Tibial nerve (tissue), 4 donors: Measurements from ENCODE around the gene TECPR1. TPM values are rescaled to one million over a fixed set of nuclear protein-coding genes. Genes with fewer than 3 reads are reported as not detected.

Source experiments
- DNase-seq, 2 donors: peaks; one replicate each; pipeline ENCODE4 v3.0.0-alpha.2; 2019; ENCODE audit warnings: low spot score in 2 of 2
- H3K27ac ChIP-seq, 4 donors: fragments of 200-600 bp; sonication (generic) in 3 of 4; one replicate each; pipeline ENCODE4 v1.5.1; 2017 to 2019; ENCODE audit warnings: mild to moderate bottlenecking in 1 of 4
- H3K27me3 ChIP-seq, 2 donors: fragments of 200-600 bp; sonication (generic) in 1 of 2; one replicate each; pipeline versions ENCODE4 v1.5.1 to v1.6.0; 2017 to 2019
- H3K36me3 ChIP-seq, 3 donors: fragments of 200-600 bp; sonication (generic); one replicate each; pipeline ENCODE4 v1.5.1; 2018 to 2019
- H3K4me1 ChIP-seq, 4 donors: fragments of 200-600 bp; sonication (generic) in 3 of 4; one replicate each; pipeline ENCODE4 v1.5.1; 2017 to 2019
- H3K4me3 ChIP-seq, 4 donors: fragments of 200-600 bp; sonication (generic) in 3 of 4; one replicate each; pipeline ENCODE4 v1.5.1; 2017 to 2019; ENCODE audit warnings: mild to moderate bottlenecking in 1 of 4, moderate library complexity in 1 of 4
- H3K9me3 ChIP-seq, 4 donors: fragments of 200-600 bp; sonication (generic) in 3 of 4; one replicate each; pipeline ENCODE4 v1.5.1; 2017 to 2019
- CTCF ChIP-seq, 5 experiments: fragments of 200-600 bp in 3 of 5; fragments of 450-650 bp in 2 of 5; sonication (generic) in 3 of 5; IDR thresholded peaks; one replicate each; pipeline ENCODE4 v1.5.1; 2016 to 2019; ENCODE audit warnings: antibody characterized with exemption in 5 of 5, mild to moderate bottlenecking in 3 of 5, moderate library complexity in 2 of 5
- EP300 ChIP-seq, 2 donors: sonication (generic); formaldehyde crosslinking; IDR thresholded peaks; one replicate each; pipeline ENCODE4 v1.6.1; 2017; ENCODE audit warnings: antibody characterized with exemption in 2 of 2, mild to moderate bottlenecking in 1 of 2
- POLR2A ChIP-seq, 2 donors: fragments of 450-650 bp; IDR thresholded peaks; one replicate each; pipeline ENCODE4 v1.6.1; 2017; ENCODE audit warnings: antibody characterized with exemption in 2 of 2, mild to moderate bottlenecking in 2 of 2, moderate library complexity in 2 of 2
- WGBS, 2 donors: methylation state at CpG; one replicate each; pipeline ENCODE4 v1.1.5; 2018; 5-methylcytosine and 5-hydroxymethylcytosine counted together
- total RNA-seq, 4 donors: library from RNA; depleted of rRNA; stranded (reverse); fragments of >200 nt; gene quantifications; one replicate each; pipeline ENCODE4 v1.1.0, GENCODE V29; 2016

TECPR1 gene
- total RNA-seq, 4 donors from 2014 or later = 30.8 to 72.6 (median 41.2) TPM

GRCh38 chr7:98291717-98292116, 39.7 kb upstream of the TECPR1 start:
- peaks cover 0 to 28% (median 16%) of the 10 kb centered on the region in 4 donors for H3K4me1 ChIP-seq
- DNase-seq = no peak
- H3K4me3 ChIP-seq = no peak overlapping the region
- H3K27ac ChIP-seq = no peak overlapping the region
- H3K27me3 ChIP-seq = no peaks in the 10 kb centered on the region
- H3K36me3 ChIP-seq = peaks cover 0 to 84% (median 4%) of the 10 kb centered on the region in 3 donors
- TF ChIP-seq CTCF (IDR thresholded peaks at IDR 0.05) (no peak), EP300 (IDR thresholded peaks at IDR 0.05) (no peak), POLR2A (IDR thresholded peaks at IDR 0.05) (no peak)
- peaks cover 0 to 4% (median 0%) of the 10 kb centered on the region in 4 donors for H3K9me3 ChIP-seq
- WGBS, 2 donors = 77 to 88% methylated on average over 6 to 7 of the region's 7 CpGs

- TF ChIP-seq EP300 (IDR thresholded peaks at IDR 0.05) (no peak), POLR2A (IDR thresholded peaks at IDR 0.05) (no peak), CTCF (IDR thresholded peaks at IDR 0.05) (no peak)
- H3K4me3 ChIP-seq = no peak overlapping the region
- no peak for DNase-seq
- H3K4me1 ChIP-seq = peaks cover 0 to 51% (median 40%) of the 10 kb centered on the region in 4 donors
- H3K27ac ChIP-seq = no peak overlapping the region
- H3K27me3 ChIP-seq = no peaks in the 10 kb centered on the region
- 82 to 88% methylated on average over 4 of the region's 4 CpGs for WGBS, 2 donors
- peaks cover 0 to 65% (median 4%) of the 10 kb centered on the region in 3 donors for H3K36me3 ChIP-seq
- H3K9me3 ChIP-seq = no peaks in the 10 kb centered on the region
These were observed 37.4 kb upstream of the TECPR1 start for GRCh38 chr7:98289333-98289875.

- no peak overlapping the region for H3K4me3 ChIP-seq
- no peak for DNase-seq
- H3K9me3 ChIP-seq = no peaks in the 10 kb centered on the region
- peaks cover 0 to 63% (median 51%) of the 10 kb centered on the region in 4 donors for H3K4me1 ChIP-seq
- peak overlapping the region in 1 of 4 donors; percentile 42 for H3K27ac ChIP-seq
- no peak for TF ChIP-seq POLR2A (IDR thresholded peaks at IDR 0.05)
- TF ChIP-seq CTCF (IDR thresholded peaks at IDR 0.05) = no peak
- no peak for TF ChIP-seq EP300 (IDR thresholded peaks at IDR 0.05)
- WGBS, 2 donors = 71 to 82% methylated on average over 12 of the region's 12 CpGs
- peaks cover 0 to 62% (median 2%) of the 10 kb centered on the region in 3 donors for H3K36me3 ChIP-seq
- H3K27me3 ChIP-seq = no peaks in the 10 kb centered on the region
These were observed 36.2 kb upstream of the TECPR1 start for GRCh38 chr7:98288064-98288823.

GRCh38 chr7:98287486-98287959, 35.5 kb upstream of the TECPR1 start:
- Histone ChIP-seq H3K9me3 (no peaks in the 10 kb centered on the region), H3K4me3 (peak overlapping the region in 1 of 4 donors; percentile 7), H3K27ac (peak overlapping the region in 3 of 4 donors; percentile 99), H3K36me3 (peaks cover 0 to 55% (median 0%) of the 10 kb centered on the region in 3 donors), H3K4me1 (peaks cover 0 to 70% (median 54%) of the 10 kb centered on the region in 4 donors), H3K27me3 (no peaks in the 10 kb centered on the region)
- no peak for TF ChIP-seq POLR2A (IDR thresholded peaks at IDR 0.05)
- TF ChIP-seq EP300 (IDR thresholded peaks at IDR 0.05) = no peak
- TF ChIP-seq CTCF (IDR thresholded peaks at IDR 0.05) = no peak
- 74 to 81% methylated on average over 12 to 13 of the region's 14 CpGs for WGBS, 2 donors
- no peak for DNase-seq
